Measurements from ENCODE around the gene MORN5.

DNA sequence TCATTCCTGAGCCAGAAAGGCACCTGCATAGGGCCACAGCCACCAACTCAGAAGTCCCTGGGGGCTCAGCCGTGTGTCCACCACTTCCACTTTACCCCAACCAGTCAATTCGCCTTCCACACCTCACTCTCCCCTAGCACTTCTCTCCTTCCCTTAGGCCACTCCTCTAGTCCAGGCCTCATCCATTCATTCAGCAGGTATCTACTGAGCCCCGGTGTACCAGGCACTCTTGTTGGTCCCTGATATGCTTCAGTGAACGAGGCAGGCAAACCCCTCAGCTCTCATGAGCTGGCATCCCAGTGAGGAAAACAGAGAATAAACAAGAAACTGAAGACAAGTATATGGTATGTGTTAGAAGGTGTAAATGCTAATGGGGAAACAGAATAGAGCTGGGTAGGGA, 28.9 kb upstream of the MORN5 start:
- TF ChIP-seq SRF (CRISPR knock-in tag; IDR thresholded peaks at IDR 0.05) (no peak), MYC (IDR thresholded peaks at IDR 0.05; ENCODE audit: low read depth, low read length) (no peak), MYC (CRISPR knock-in tag; IDR thresholded peaks at IDR 0.05; ENCODE audit: borderline replicate concordance, low read depth) (no peak), ZNF217 (CRISPR knock-in tag; IDR thresholded peaks at IDR 0.05) (no peak), RCOR1 (IDR thresholded peaks at IDR 0.05; ENCODE audit: borderline replicate concordance in 1 of 2, low read depth in 2 of 2, low read length in 2 of 2) (no peak), TRIM28 (IDR thresholded peaks at IDR 0.05) (no peak), EP300 (IDR thresholded peaks at IDR 0.05; ENCODE audit: low read length) (no peak)
- TF ChIP-seq, protein P1, sequence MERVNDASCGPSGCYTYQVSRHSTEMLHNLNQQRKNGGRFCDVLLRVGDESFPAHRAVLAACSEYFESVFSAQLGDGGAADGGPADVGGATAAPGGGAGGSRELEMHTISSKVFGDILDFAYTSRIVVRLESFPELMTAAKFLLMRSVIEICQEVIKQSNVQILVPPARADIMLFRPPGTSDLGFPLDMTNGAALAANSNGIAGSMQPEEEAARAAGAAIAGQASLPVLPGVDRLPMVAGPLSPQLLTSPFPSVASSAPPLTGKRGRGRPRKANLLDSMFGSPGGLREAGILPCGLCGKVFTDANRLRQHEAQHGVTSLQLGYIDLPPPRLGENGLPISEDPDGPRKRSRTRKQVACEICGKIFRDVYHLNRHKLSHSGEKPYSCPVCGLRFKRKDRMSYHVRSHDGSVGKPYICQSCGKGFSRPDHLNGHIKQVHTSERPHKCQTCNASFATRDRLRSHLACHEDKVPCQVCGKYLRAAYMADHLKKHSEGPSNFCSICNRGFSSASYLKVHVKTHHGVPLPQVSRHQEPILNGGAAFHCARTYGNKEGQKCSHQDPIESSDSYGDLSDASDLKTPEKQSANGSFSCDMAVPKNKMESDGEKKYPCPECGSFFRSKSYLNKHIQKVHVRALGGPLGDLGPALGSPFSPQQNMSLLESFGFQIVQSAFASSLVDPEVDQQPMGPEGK (CRISPR knock-in tag; IDR thresholded peaks at IDR 0.05; ENCODE audit: borderline replicate concordance): no peak

All from K562 (cell line).